Suprapubic skin (tissue), 3 donors: ENCODE measurements around the gene SKOR2.

Source experiments
- EP300 ChIP-seq: sonication (generic); formaldehyde crosslinking; IDR thresholded peaks from one replicate; pipeline ENCODE4 v1.6.1; 2017; ENCODE audit warnings: antibody characterized with exemption
- TF ChIP-seq, protein P1 (sequence below), 2 donors: fragments of 200-600 bp in 1 of 2; fragments of 450-650 bp in 1 of 2; sonication (generic) in 1 of 2; IDR thresholded peaks; one replicate each; pipeline ENCODE4 v1.5.1; 2016 to 2019; ENCODE audit warnings: antibody characterized with exemption in 2 of 2, mild to moderate bottlenecking in 1 of 2, moderate library complexity in 1 of 2

- TF ChIP-seq EP300 = no peak
- TF ChIP-seq, protein P1, sequence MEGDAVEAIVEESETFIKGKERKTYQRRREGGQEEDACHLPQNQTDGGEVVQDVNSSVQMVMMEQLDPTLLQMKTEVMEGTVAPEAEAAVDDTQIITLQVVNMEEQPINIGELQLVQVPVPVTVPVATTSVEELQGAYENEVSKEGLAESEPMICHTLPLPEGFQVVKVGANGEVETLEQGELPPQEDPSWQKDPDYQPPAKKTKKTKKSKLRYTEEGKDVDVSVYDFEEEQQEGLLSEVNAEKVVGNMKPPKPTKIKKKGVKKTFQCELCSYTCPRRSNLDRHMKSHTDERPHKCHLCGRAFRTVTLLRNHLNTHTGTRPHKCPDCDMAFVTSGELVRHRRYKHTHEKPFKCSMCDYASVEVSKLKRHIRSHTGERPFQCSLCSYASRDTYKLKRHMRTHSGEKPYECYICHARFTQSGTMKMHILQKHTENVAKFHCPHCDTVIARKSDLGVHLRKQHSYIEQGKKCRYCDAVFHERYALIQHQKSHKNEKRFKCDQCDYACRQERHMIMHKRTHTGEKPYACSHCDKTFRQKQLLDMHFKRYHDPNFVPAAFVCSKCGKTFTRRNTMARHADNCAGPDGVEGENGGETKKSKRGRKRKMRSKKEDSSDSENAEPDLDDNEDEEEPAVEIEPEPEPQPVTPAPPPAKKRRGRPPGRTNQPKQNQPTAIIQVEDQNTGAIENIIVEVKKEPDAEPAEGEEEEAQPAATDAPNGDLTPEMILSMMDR (IDR thresholded peaks at IDR 0.05) = no peak
Measured at GRCh38 chr18:47250391-47251046, 941 bp downstream of the SKOR2 start.
